Measurements from ENCODE around the gene NUP35. TPM values are rescaled to one million over a fixed set of nuclear protein-coding genes. Genes with fewer than 3 reads are reported as not detected.

NUP35 gene
- total and polyA plus RNA-seq, 2 of the 4 experiments (the other 2 are of a cell fraction): 10.9 to 23.3 TPM

- no peak for DNase-seq
- Histone ChIP-seq H3K56ac (ENCODE audit: extremely low read depth, insufficient read depth, low read length) (no peak overlapping the region), H2AFZ (replicated peaks; ENCODE audit: low read length, poor library complexity) (no peak overlapping the region), H3K36me3 (ENCODE audit: control insufficient read depth, insufficient read depth, low read length) (no peaks in the 10 kb centered on the region), H2BK5ac (ENCODE audit: low read depth, low read length, poor library complexity, severe bottlenecking) (no peak overlapping the region), H3K4me3 (ENCODE audit: insufficient read depth, low read depth, low read length) (no peak overlapping the region), H2BK15ac (ENCODE audit: low read depth, low read length) (no peak overlapping the region), H3K9me1 (ENCODE audit: insufficient read depth, low read length) (peaks cover 3% of the 10 kb centered on the region), H3K14ac (replicated peaks; ENCODE audit: low read depth, low read length) (no peak overlapping the region), H2AK9ac (replicated peaks; ENCODE audit: low read depth, low read length, poor library complexity) (no peak overlapping the region), H3K4me1 (ENCODE audit: control insufficient read depth, insufficient read depth, low read length) (no peaks in the 10 kb centered on the region), H2AK5ac (ENCODE audit: low read depth, low read length) (no peak overlapping the region), H4K8ac (ENCODE audit: low read depth in 2 of 2, low read length in 2 of 2) (no peak overlapping the region), H3K23ac (ENCODE audit: low read depth, low read length) (no peak overlapping the region), H3K9me3 (ENCODE audit: control insufficient read depth, insufficient read depth, low read length) (no peaks in the 10 kb centered on the region), H3K4me2 (ENCODE audit: low read depth, low read length) (no peak overlapping the region), H2BK20ac (ENCODE audit: low read depth, low read length) (no peak overlapping the region), H3K4ac (ENCODE audit: low read depth, low read length) (no peak overlapping the region), H3K27ac (ENCODE audit: insufficient read depth, low read length) (no peak overlapping the region), H3K27me3 (ENCODE audit: control insufficient read depth, insufficient read depth, low read length) (no peaks in the 10 kb centered on the region), H3K18ac (ENCODE audit: low read depth, low read length) (no peak overlapping the region), H3K79me1 (ENCODE audit: low read depth in 1 of 2, low read length in 2 of 2) (peaks cover 2 to 3% of the 10 kb centered on the region in 2 experiments; a peak in 3 of 4 replicates), H3K9ac (ENCODE audit: low read depth, low read length) (no peak overlapping the region), H4K20me1 (ENCODE audit: insufficient read depth, low read length) (no peaks in the 10 kb centered on the region), H4K91ac (ENCODE audit: insufficient read depth, low read depth, low read length) (no peak overlapping the region), H4K5ac (ENCODE audit: low read depth, low read length) (no peak overlapping the region), H2BK120ac (ENCODE audit: low read depth, low read length) (no peak overlapping the region)
- no TSS peak for BruUV-seq (replicated peaks)
- ChIA-PET POLR2A (ENCODE audit: unreplicated experiment) (no interaction called here), CTCF (no interaction called here)
- no CpG with 5 or more reads among the region's 1 CpG for WGBS, 2 experiments (ENCODE audit: extremely low coverage in 2 of 2, insufficient read length in 1 of 2)
- in situ Hi-C loops (cut with MboI; ENCODE audit: low sequenced_read_pairs) (no loop called here), intact Hi-C loops (cut with micrococcal nuclease) (no loop called here), dilution Hi-C loops (cut with HindIII; ENCODE audit: low sequenced_read_pairs, unreplicated experiment) (no loop called here)
- no peak for ATAC-seq (ENCODE audit: low read depth)
- TF ChIP-seq USF2 (IDR thresholded peaks at IDR 0.05; ENCODE audit: low read depth, low read length): no peak
- no peak for TF ChIP-seq RAD21 (IDR thresholded peaks at IDR 0.05; ENCODE audit: low read length)
- no peak for TF ChIP-seq CEBPB (IDR thresholded peaks at IDR 0.05; ENCODE audit: low read depth, low read length)
- TF ChIP-seq BHLHE40 (IDR thresholded peaks at IDR 0.05; ENCODE audit: low read depth, low read length): no peak
- no peak for TF ChIP-seq NFE2L2 (IDR thresholded peaks at IDR 0.05; ENCODE audit: low read depth, low read length)
- TF ChIP-seq, protein P1, sequence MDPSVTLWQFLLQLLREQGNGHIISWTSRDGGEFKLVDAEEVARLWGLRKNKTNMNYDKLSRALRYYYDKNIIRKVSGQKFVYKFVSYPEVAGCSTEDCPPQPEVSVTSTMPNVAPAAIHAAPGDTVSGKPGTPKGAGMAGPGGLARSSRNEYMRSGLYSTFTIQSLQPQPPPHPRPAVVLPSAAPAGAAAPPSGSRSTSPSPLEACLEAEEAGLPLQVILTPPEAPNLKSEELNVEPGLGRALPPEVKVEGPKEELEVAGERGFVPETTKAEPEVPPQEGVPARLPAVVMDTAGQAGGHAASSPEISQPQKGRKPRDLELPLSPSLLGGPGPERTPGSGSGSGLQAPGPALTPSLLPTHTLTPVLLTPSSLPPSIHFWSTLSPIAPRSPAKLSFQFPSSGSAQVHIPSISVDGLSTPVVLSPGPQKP (IDR thresholded peaks at IDR 0.05; ENCODE audit: borderline replicate concordance, low read depth, low read length): no peak
- TF ChIP-seq RFX5 (IDR thresholded peaks at IDR 0.05; ENCODE audit: low read depth, low read length): no peak
- TF ChIP-seq MAZ (IDR thresholded peaks at IDR 0.05; ENCODE audit: borderline replicate concordance, low read depth, low read length): no peak
- TF ChIP-seq CTCF (conservative IDR thresholded peaks at IDR 0.05; ENCODE audit: low read depth, low read length): no peak
Observed at GRCh38 chr2:183192343-183192742, 68.1 kb downstream of the NUP35 start.
